NT2/D1 (cell line): Measurements from ENCODE around the gene HCN4.

Experiments
- SUZ12 ChIP-seq: IDR thresholded peaks from 2 replicates; pipeline ENCODE4 v1.6.1; 2011; ENCODE audit not compliant: insufficient read length, insufficient read depth; ENCODE audit errors: extremely low read depth
- YY1 ChIP-seq: IDR thresholded peaks from 2 replicates; pipeline ENCODE4 v1.6.1; 2011; ENCODE audit not compliant: insufficient read length, insufficient read depth
- ZNF274 ChIP-seq: IDR thresholded peaks from 2 replicates; pipeline ENCODE4 v1.6.1; 2011; ENCODE audit warnings: mild to moderate bottlenecking, low read depth, low read length

DNA sequence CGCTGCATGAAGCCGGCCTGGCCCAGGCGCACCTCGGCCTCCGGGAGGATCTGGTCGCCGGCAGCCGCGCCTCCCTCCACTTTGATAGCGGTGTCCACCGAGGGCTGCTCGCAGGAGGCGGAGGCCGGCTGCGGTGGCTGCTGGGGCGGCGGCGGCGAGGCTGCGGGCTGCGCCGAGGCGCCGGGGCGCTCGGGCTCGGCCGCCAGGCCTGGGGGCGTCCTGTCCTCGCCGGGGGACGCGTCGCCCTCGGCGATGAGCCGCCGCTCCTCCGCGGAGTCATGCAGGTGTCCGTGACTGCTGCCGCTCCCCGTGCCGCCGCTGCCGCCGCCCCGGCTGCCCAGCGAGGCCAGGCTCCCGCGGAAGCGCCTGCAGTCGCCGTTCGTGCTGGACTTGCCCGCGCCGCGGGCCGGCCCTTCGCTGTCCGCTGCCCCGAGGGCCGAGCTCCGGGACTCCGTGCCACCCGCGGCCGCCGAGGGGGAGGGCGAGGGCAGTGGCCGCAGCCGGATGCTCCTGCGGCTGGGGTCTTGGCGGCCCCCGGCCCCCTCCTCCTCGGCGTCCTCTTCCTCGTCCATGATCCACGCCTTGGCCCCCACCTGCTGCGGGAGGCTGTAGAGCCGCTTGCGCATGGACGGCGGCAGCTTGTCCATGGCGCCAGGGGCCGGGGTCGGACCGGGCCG is 996 bp downstream of the HCN4 start:
- TF ChIP-seq SUZ12 (no peak), ZNF274 (no peak), YY1 (no peak)
